Measurements from ENCODE around the gene FBXO44.

Gene FBXO44

DNA sequence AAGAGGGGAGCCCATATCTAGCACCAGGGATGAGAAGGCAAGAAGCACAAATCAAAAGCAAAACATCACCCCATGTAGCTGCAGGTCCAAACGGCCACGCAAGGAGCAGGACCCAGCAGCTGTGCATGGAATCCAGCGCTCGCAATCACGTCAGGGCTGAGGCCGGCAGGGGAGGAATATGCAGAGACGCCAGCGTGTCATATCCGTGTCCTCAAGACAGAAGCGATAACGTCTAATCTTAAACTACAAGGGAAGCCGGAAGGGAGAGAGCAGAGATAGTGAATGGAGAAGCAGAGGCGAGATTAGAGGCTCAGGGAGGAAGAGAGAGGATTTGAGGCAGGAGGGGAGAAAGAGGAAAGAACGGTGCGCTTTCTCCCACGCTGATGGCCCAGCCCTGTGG, 39.6 kb upstream of the FBXO44 start:
- POLR2A ChIA-PET: no interaction called here
- no peak for DNase-seq (ENCODE audit: extremely low spot score)
- TF ChIP-seq, protein P1, sequence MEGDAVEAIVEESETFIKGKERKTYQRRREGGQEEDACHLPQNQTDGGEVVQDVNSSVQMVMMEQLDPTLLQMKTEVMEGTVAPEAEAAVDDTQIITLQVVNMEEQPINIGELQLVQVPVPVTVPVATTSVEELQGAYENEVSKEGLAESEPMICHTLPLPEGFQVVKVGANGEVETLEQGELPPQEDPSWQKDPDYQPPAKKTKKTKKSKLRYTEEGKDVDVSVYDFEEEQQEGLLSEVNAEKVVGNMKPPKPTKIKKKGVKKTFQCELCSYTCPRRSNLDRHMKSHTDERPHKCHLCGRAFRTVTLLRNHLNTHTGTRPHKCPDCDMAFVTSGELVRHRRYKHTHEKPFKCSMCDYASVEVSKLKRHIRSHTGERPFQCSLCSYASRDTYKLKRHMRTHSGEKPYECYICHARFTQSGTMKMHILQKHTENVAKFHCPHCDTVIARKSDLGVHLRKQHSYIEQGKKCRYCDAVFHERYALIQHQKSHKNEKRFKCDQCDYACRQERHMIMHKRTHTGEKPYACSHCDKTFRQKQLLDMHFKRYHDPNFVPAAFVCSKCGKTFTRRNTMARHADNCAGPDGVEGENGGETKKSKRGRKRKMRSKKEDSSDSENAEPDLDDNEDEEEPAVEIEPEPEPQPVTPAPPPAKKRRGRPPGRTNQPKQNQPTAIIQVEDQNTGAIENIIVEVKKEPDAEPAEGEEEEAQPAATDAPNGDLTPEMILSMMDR (IDR thresholded peaks at IDR 0.05; ENCODE audit: control extremely low read depth, extremely low read depth, low read depth, missing control alignments): no peak
- CTCF ChIA-PET: no interaction called here

DNA sequence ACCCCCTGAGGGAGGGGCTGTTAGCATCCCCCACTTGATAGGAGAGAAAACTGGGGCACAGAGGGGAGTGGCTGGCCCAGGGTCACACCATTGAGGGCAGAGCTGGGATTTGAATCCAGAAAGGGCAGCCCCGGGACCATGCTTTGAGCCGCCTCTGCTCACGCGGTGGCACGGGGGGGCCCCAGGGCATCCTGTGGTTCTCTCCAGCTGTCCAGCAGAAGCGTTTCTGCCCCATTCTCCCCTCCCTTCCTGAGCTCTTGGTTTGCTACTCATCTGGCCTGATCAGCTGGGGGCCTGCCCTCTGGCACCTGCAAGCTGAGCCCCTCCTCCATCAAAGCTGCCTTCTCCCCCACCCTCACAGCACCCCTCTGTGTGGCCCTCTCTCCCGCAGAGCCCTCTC, 37.9 kb upstream of the FBXO44 start:
- CTCF ChIA-PET: interaction anchor here (0.8 to 1.1 kb wide), 2 partner anchors 25 to 838 kb away, joined by 3 read pairs; no protein-coding TSS in a partner anchor
- no peak for DNase-seq (ENCODE audit: extremely low spot score)
- POLR2A ChIA-PET: no interaction called here
- TF ChIP-seq, protein P1 (IDR thresholded peaks at IDR 0.05; ENCODE audit: control extremely low read depth, extremely low read depth, low read depth, missing control alignments): no peak

DNA sequence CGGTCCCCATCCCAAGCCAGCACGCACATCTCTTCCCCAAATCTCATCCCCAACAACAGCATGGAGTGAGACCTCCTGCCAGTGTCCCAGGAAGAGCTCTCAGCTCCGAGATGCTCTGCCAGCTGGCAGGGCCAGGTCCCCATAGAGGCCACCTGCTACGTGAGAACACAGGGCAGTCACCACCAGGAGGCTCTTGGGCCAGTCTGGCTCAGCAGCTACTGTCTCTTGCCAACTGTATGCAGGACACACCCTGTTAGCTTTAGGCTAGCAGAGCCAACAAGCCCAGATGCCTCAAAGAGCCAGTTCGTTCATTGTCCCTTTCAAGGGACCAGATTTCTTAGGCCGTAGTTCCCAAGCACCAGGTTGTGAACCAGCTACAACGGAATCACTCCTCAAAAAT, 37.4 kb upstream of the FBXO44 start:
- TF ChIP-seq, protein P1 (IDR thresholded peaks at IDR 0.05; ENCODE audit: control extremely low read depth, extremely low read depth, low read depth, missing control alignments): no peak
- POLR2A ChIA-PET: no interaction called here
- CTCF ChIA-PET: interaction anchor here (0.8 to 1.1 kb wide), 2 partner anchors 25 to 838 kb away, joined by 3 read pairs; no protein-coding TSS in a partner anchor
- DNase-seq (ENCODE audit: extremely low spot score): no peak

DNA sequence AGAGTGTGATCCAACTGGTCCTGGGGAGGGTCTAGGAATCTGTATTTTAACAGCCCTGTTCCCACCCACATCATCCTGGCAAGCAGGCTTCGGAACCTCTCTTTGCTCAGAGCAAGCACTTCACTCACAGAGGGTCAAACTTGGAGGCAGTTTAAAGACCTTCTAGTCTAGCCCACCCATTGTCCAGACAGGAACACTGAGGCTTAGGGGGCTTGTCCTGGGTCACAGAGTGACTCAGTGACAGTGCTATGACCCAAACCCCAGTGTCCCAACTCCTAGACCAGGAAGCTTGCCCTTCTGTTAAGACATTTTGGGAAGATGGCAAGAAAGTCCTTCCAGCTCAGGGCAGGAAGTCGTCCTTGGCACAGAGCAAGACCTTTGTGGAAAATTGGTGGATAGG, 36.9 kb upstream of the FBXO44 start:
- DNase-seq (ENCODE audit: extremely low spot score): no peak
- ChIA-PET POLR2A (no interaction called here), CTCF (interaction anchor here (1.1 kb wide), 1 partner anchor 839 kb away, joined by 3 read pairs; no protein-coding TSS in a partner anchor)
- TF ChIP-seq, protein P1 (IDR thresholded peaks at IDR 0.05; ENCODE audit: control extremely low read depth, extremely low read depth, low read depth, missing control alignments): no peak

DNA sequence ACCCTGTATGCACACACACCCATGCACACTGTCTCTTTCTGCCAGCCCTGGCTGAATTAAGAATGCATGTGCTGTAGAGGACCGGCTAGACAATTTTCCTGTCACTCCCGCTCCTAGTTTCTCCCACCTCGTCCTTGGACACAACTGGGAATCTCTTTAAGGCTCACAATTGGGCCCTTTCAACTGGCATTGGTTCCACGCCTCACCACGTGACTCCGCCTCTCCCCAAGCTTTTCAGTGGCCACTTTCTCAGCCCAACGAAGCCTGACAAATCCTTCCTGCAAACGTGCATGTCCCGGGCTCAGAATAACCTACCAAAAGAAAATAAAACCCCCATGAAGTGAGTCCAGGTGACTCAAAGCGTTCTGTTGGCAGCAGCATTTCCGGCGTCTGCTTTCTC, 34.3 kb upstream of the FBXO44 start:
- ChIA-PET CTCF (no interaction called here), POLR2A (no interaction called here)
- TF ChIP-seq, protein P1 (IDR thresholded peaks at IDR 0.05; ENCODE audit: control extremely low read depth, extremely low read depth, low read depth, missing control alignments): no peak
- no peak for DNase-seq (ENCODE audit: extremely low spot score)

DNA sequence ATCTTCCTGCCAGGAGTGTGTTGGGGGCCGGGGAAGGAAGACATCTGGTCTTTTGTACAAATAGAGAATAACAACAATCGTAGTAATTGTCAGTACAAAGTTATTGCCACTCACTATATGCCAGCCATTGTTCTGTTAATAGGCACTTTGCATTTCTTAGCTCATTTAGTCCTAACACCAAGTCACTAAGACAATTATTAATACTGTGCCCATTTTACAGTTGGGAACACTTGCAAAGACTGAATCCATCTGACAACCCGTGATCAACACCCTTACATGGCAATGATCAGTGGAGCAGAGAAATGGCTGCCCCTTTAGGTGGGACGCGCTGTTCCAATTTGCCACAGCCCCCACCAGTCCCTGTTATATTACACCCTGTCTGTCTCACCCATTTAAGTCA, 33.8 kb upstream of the FBXO44 start:
- ChIA-PET CTCF (interaction anchor here (1.1 kb wide), 1 partner anchor 380 kb away, joined by 3 read pairs; no protein-coding TSS in a partner anchor), POLR2A (no interaction called here)
- TF ChIP-seq, protein P1 (IDR thresholded peaks at IDR 0.05; ENCODE audit: control extremely low read depth, extremely low read depth, low read depth, missing control alignments): no peak
- DNase-seq (ENCODE audit: extremely low spot score): no peak

DNA sequence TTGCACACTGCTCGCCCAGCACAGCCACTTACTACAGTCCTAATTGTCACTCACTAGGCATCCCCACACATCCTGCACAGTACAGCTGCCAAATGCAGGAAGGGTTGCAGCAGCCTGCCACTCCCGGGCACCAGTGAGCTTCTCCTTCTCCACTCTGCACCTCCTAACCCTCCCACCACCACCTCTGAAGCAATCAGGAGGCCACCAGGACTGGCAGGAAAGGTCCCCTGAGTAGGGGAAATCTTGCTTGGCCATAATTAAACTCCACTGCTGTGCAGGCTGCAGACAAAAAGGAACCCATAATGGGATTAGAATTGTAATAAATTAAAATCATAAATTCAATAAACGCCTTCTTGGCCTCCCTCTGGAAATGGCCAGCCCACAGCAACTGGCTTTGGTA, 32.3 kb upstream of the FBXO44 start:
- ChIA-PET POLR2A (no interaction called here), CTCF (no interaction called here)
- DNase-seq (ENCODE audit: extremely low spot score): no peak
- TF ChIP-seq, protein P1 (IDR thresholded peaks at IDR 0.05; ENCODE audit: control extremely low read depth, extremely low read depth, low read depth, missing control alignments): no peak
